ENCODE measurements around the gene TXLNA. TPM values are rescaled to one million over a fixed set of nuclear protein-coding genes. Genes with fewer than 3 reads are reported as not detected.

The TXLNA gene
- total and polyA plus RNA-seq, 4 donors: 14.3 to 55.5 (median 35.3) TPM

- Histone ChIP-seq H3K9me3 (ENCODE audit: control insufficient read depth, low read length) (no peaks in the 10 kb centered on the region), H3K36me3 (ENCODE audit: control insufficient read depth in 1 of 2, insufficient read depth in 2 of 2, low read length in 1 of 2) (peaks cover 4 to 8% of the 10 kb centered on the region in 2 donors), H3K4me3 (ENCODE audit: low read length in 2 of 2) (no peak overlapping the region), H3K27ac (ENCODE audit: low read depth in 1 of 2, low read length in 2 of 2) (no peak overlapping the region), H3K27me3 (ENCODE audit: control insufficient read depth in 1 of 2, insufficient read depth in 2 of 2, low read length in 1 of 2) (no peaks in the 10 kb centered on the region), H3K4me1 (ENCODE audit: control insufficient read depth in 1 of 2, insufficient read depth in 2 of 2, low read length in 2 of 2) (no peaks in the 10 kb centered on the region)
- ATAC-seq (ENCODE audit: low FRiP score): no peak
- peak in 1 of 2 donors; percentile 61 for DNase-seq
- intact Hi-C loops (cut with DNase I): no loop called here
- 13 to 18% methylated on average over 6 of the region's 6 CpGs for WGBS, 2 donors
These were observed 20.2 kb downstream of the TXLNA start for GRCh38 chr1:32199717-32200072.

- Histone ChIP-seq H3K27ac (ENCODE audit: low read depth in 1 of 2, low read length in 2 of 2) (peak within 1 kb of the TSS in 1 of 2 donors; percentile 35), H3K27me3 (ENCODE audit: control insufficient read depth in 1 of 2, insufficient read depth in 2 of 2, low read length in 1 of 2) (no peaks in the 10 kb centered on the region), H3K9me3 (ENCODE audit: control insufficient read depth, low read length) (no peaks in the 10 kb centered on the region), H3K4me1 (ENCODE audit: control insufficient read depth in 1 of 2, insufficient read depth in 2 of 2, low read length in 2 of 2) (no peaks in the 10 kb centered on the region), H3K36me3 (ENCODE audit: control insufficient read depth in 1 of 2, insufficient read depth in 2 of 2, low read length in 1 of 2) (peaks cover 2 to 4% of the 10 kb centered on the region in 2 donors), H3K4me3 (ENCODE audit: low read length in 2 of 2) (peak within 1 kb of the TSS; percentile 31 to 56)
- WGBS, 2 donors: 0% methylated on average over 34 of the region's 34 CpGs
- intact Hi-C loops (cut with DNase I): no loop called here
- ATAC-seq (ENCODE audit: low FRiP score) (peak; percentile 64), DNase-seq (peak; percentile 78 to 89)
These were observed 20.9 kb downstream of the TXLNA start, which contains the start of gene CCDC28B for GRCh38 chr1:32200226-32201010. Gene CCDC28B (plus strand): TSS chr1:32200595. CDS start chr1:32201936, 1,341 bp downstream.

GRCh38 chr1:32201011-32201855, 21.8 kb downstream of the TXLNA start:
- ATAC-seq (ENCODE audit: low FRiP score) (peak; percentile 74), DNase-seq (peak; percentile 83 to 89)
- Histone ChIP-seq H3K36me3 (ENCODE audit: control insufficient read depth in 1 of 2, insufficient read depth in 2 of 2, low read length in 1 of 2) (peaks cover 0 to 2% of the 10 kb centered on the region in 2 donors), H3K27ac (ENCODE audit: low read depth in 1 of 2, low read length in 2 of 2) (no peak overlapping the region), H3K9me3 (ENCODE audit: control insufficient read depth, low read length) (no peaks in the 10 kb centered on the region), H3K4me3 (ENCODE audit: low read length in 2 of 2) (peak overlapping the region; percentile 31 to 56), H3K27me3 (ENCODE audit: control insufficient read depth in 1 of 2, insufficient read depth in 2 of 2, low read length in 1 of 2) (no peaks in the 10 kb centered on the region), H3K4me1 (ENCODE audit: control insufficient read depth in 1 of 2, insufficient read depth in 2 of 2, low read length in 2 of 2) (no peaks in the 10 kb centered on the region)
- 2 to 3% methylated on average over 26 of the region's 26 CpGs for WGBS, 2 donors
- intact Hi-C loops (cut with DNase I): no loop called here

GRCh38 chr1:32204943-32205361, 25.5 kb downstream of the TXLNA start:
- no peaks in the 10 kb centered on the region for H3K4me1 ChIP-seq (ENCODE audit: control insufficient read depth in 1 of 2, insufficient read depth in 2 of 2, low read length in 2 of 2)
- H3K9me3 ChIP-seq (ENCODE audit: control insufficient read depth, low read length): no peaks in the 10 kb centered on the region
- no peaks in the 10 kb centered on the region for H3K36me3 ChIP-seq (ENCODE audit: control insufficient read depth in 1 of 2, insufficient read depth in 2 of 2, low read length in 1 of 2)
- DNase-seq (no peak), ATAC-seq (ENCODE audit: low FRiP score) (no peak)
- peak overlapping the region; percentile 23 to 36 for H3K4me3 ChIP-seq (ENCODE audit: low read length in 2 of 2)
- H3K27me3 ChIP-seq (ENCODE audit: control insufficient read depth in 1 of 2, insufficient read depth in 2 of 2, low read length in 1 of 2): no peaks in the 10 kb centered on the region
- 21 to 26% methylated on average over 26 of the region's 26 CpGs for WGBS, 2 donors
- no peak overlapping the region for H3K27ac ChIP-seq (ENCODE audit: low read depth in 1 of 2, low read length in 2 of 2)
- intact Hi-C loops (cut with DNase I): no loop called here

GRCh38 chr1:32205401-32206370, 26.2 kb downstream of the TXLNA start, which contains the start of gene IQCC:
Gene IQCC (plus strand): TSS chr1:32205671. CDS start chr1:32205682, 11 bp downstream.
- WGBS, 2 donors: 1% methylated on average over 74 to 77 of the region's 77 CpGs
- no peak within 1 kb of the TSS for H3K27ac ChIP-seq (ENCODE audit: low read depth in 1 of 2, low read length in 2 of 2)
- H3K4me3 ChIP-seq (ENCODE audit: low read length in 2 of 2): peak within 1 kb of the TSS; percentile 23 to 36
- peak; percentile 91 to 95 for DNase-seq
- H3K9me3 ChIP-seq (ENCODE audit: control insufficient read depth, low read length): no peaks in the 10 kb centered on the region
- ATAC-seq (ENCODE audit: low FRiP score): peak; percentile 90
- no peaks in the 10 kb centered on the region for H3K36me3 ChIP-seq (ENCODE audit: control insufficient read depth in 1 of 2, insufficient read depth in 2 of 2, low read length in 1 of 2)
- intact Hi-C loops (cut with DNase I): no loop called here
- H3K4me1 ChIP-seq (ENCODE audit: control insufficient read depth in 1 of 2, insufficient read depth in 2 of 2, low read length in 2 of 2): no peaks in the 10 kb centered on the region
- H3K27me3 ChIP-seq (ENCODE audit: control insufficient read depth in 1 of 2, insufficient read depth in 2 of 2, low read length in 1 of 2): no peaks in the 10 kb centered on the region

GRCh38 chr1:32208469-32208868, 29.0 kb downstream of the TXLNA start:
- no peak overlapping the region for H3K4me3 ChIP-seq (ENCODE audit: low read length in 2 of 2)
- H3K27ac ChIP-seq (ENCODE audit: low read depth in 1 of 2, low read length in 2 of 2): no peak overlapping the region
- H3K4me1 ChIP-seq (ENCODE audit: control insufficient read depth in 1 of 2, insufficient read depth in 2 of 2, low read length in 2 of 2): no peaks in the 10 kb centered on the region
- H3K27me3 ChIP-seq (ENCODE audit: control insufficient read depth in 1 of 2, insufficient read depth in 2 of 2, low read length in 1 of 2): no peaks in the 10 kb centered on the region
- intact Hi-C loops (cut with DNase I): no loop called here
- H3K36me3 ChIP-seq (ENCODE audit: control insufficient read depth in 1 of 2, insufficient read depth in 2 of 2, low read length in 1 of 2): no peaks in the 10 kb centered on the region
- DNase-seq (no peak), ATAC-seq (ENCODE audit: low FRiP score) (no peak)
- no peaks in the 10 kb centered on the region for H3K9me3 ChIP-seq (ENCODE audit: control insufficient read depth, low read length)
- 80 to 84% methylated on average over 6 of the region's 6 CpGs for whole genome bisulfite sequencing, 2 donors

- 79 to 83% methylated on average over 5 of the region's 5 CpGs for WGBS, 2 donors
- Histone ChIP-seq H3K27me3 (ENCODE audit: control insufficient read depth in 1 of 2, insufficient read depth in 2 of 2, low read length in 1 of 2) (no peaks in the 10 kb centered on the region), H3K27ac (ENCODE audit: low read depth in 1 of 2, low read length in 2 of 2) (no peak within 1 kb of the TSS), H3K4me1 (ENCODE audit: control insufficient read depth in 1 of 2, insufficient read depth in 2 of 2, low read length in 2 of 2) (no peaks in the 10 kb centered on the region), H3K36me3 (ENCODE audit: control insufficient read depth in 1 of 2, insufficient read depth in 2 of 2, low read length in 1 of 2) (no peaks in the 10 kb centered on the region), H3K4me3 (ENCODE audit: low read length in 2 of 2) (no peak within 1 kb of the TSS), H3K9me3 (ENCODE audit: control insufficient read depth, low read length) (no peaks in the 10 kb centered on the region)
- DNase-seq (no peak), ATAC-seq (ENCODE audit: low FRiP score) (no peak)
- intact Hi-C loops (cut with DNase I): no loop called here
These were observed 29.4 kb downstream of the TXLNA start, which contains the start of gene DCDC2B for GRCh38 chr1:32208891-32209328. Gene DCDC2B (plus strand): TSS chr1:32209089. CDS start chr1:32209094, 5 bp downstream.

All from aorta (tissue), 5 donors.